GM23338 (cell line): Measurements from ENCODE around the gene PTCH2.

Experiments
- CTCF ChIP-seq, 2 experiments: fragments of 200-600 bp in 1 of 2; sonication (generic) in 1 of 2; conservative IDR thresholded peaks; 2 replicates each; pipeline versions ENCODE4 v1.5.1 to v1.6.1; 2016 to 2017; ENCODE audit warnings: antibody characterized with exemption in 2 of 2, low read depth in 2 of 2, mild to moderate bottlenecking in 2 of 2, moderate library complexity in 1 of 2
- ETS1 ChIP-seq: IDR thresholded peaks from 2 replicates; pipeline ENCODE4 v1.6.1; 2016; ENCODE audit warnings: antibody characterized with exemption
- EZH2 ChIP-seq: fragments of 200-600 bp; sonication (generic); IDR thresholded peaks from one replicate; pipeline ENCODE4 v1.8.0; 2017; ENCODE audit warnings: antibody characterized with exemption, mild to moderate bottlenecking, low read depth; ENCODE audit not compliant: unreplicated experiment
- EZH2phosphoT487 ChIP-seq: fragments of 200-600 bp; sonication (generic); IDR thresholded peaks from one replicate; pipeline ENCODE4 v1.8.1; 2018; ENCODE audit warnings: antibody characterized with exemption; ENCODE audit not compliant: unreplicated experiment
- POLR2AphosphoS5 ChIP-seq: IDR thresholded peaks from 2 replicates; pipeline ENCODE4 v1.6.1; 2016; ENCODE audit warnings: antibody characterized with exemption, low read depth
- REST ChIP-seq: IDR thresholded peaks from one replicate; pipeline ENCODE4 v1.6.1; 2018; ENCODE audit warnings: antibody characterized with exemption; ENCODE audit not compliant: unreplicated experiment
- STAT1 ChIP-seq: IDR thresholded peaks from one replicate; pipeline ENCODE4 v1.6.1; 2016; ENCODE audit warnings: antibody characterized with exemption; ENCODE audit not compliant: unreplicated experiment
- ZNF114 ChIP-seq: fragments of 250-450 bp; sonication (Bioruptor Pico); IDR thresholded peaks from 2 replicates; pipeline ENCODE4 v1.5.0; 2020; ENCODE audit warnings: mild to moderate bottlenecking, moderate library complexity
- ZNF462 ChIP-seq: fragments of 250-450 bp; sonication (Bioruptor Pico); IDR thresholded peaks from 2 replicates; pipeline ENCODE4 v1.5.0; 2020; ENCODE audit warnings: mild to moderate bottlenecking, moderate library complexity

GRCh38 chr1:44807364-44808062, 35.5 kb downstream of the PTCH2 start:
- TF ChIP-seq CTCF (conservative IDR thresholded peaks at IDR 0.05; ENCODE audit: low read depth in 2 of 2) (no peak), POLR2AphosphoS5 (no peak; the same call in 1 of the 2 replicates), STAT1 (no peak), EZH2phosphoT487 (no peak), ZNF462 (no peak), REST (no peak), EZH2 (no peak), ZNF114 (CRISPR knock-in tag) (no peak), ETS1 (no peak)
